RWPE2 (cell line): ENCODE data around the gene ACOX3.

Experiments used
- ATAC-seq: fragments of 200-7000 bp; cut with Tn5 transposase; 3 replicates; pipeline ENCODE4 v1.9.1; 2021; ENCODE audit warnings: low read depth
- DNase-seq: peaks from one replicate; pipeline ENCODE4 v3.0.0-alpha.2; 2020; ENCODE audit warnings: low spot score
- H3K27ac ChIP-seq: fragments of 450-650 bp; 2 replicates; pipeline ENCODE4 v1.5.1; 2017; ENCODE audit warnings: mild to moderate bottlenecking; ENCODE audit not compliant: poor library complexity, severe bottlenecking
- H3K27me3 ChIP-seq: fragments of 250-450 bp; sonication (Bioruptor Pico); 2 replicates; pipeline ENCODE4 v1.5.1; 2021; ENCODE audit warnings: mild to moderate bottlenecking, moderate library complexity; ENCODE audit not compliant: insufficient read depth, poor library complexity, severe bottlenecking
- H3K36me3 ChIP-seq: fragments of 250-450 bp; sonication (Bioruptor Pico); 2 replicates; pipeline ENCODE4 v1.5.1; 2020; ENCODE audit warnings: low read depth, mild to moderate bottlenecking, moderate library complexity
- H3K4me1 ChIP-seq: fragments of 250-450 bp; sonication (Bioruptor Pico); 2 replicates; pipeline ENCODE4 v1.5.1; 2021; ENCODE audit warnings: mild to moderate bottlenecking, moderate library complexity; ENCODE audit not compliant: insufficient read depth, poor library complexity, severe bottlenecking
- H3K4me3 ChIP-seq: fragments of 250-450 bp; sonication (Bioruptor Pico); 2 replicates; pipeline ENCODE4 v1.5.1; 2021; ENCODE audit warnings: mild to moderate bottlenecking, moderate library complexity; ENCODE audit not compliant: severe bottlenecking
- H3K9me3 ChIP-seq: fragments of 250-450 bp; sonication (Bioruptor Pico); 2 replicates; pipeline ENCODE4 v1.5.1; 2021; ENCODE audit warnings: mild to moderate bottlenecking, moderate library complexity; ENCODE audit not compliant: severe bottlenecking
- CTCF ChIP-seq: fragments of 450-650 bp; IDR thresholded peaks from one replicate; pipeline ENCODE4 v1.5.1; 2017; ENCODE audit warnings: mild to moderate bottlenecking, moderate library complexity; ENCODE audit not compliant: poor library complexity, severe bottlenecking

Gene ACOX3

DNA sequence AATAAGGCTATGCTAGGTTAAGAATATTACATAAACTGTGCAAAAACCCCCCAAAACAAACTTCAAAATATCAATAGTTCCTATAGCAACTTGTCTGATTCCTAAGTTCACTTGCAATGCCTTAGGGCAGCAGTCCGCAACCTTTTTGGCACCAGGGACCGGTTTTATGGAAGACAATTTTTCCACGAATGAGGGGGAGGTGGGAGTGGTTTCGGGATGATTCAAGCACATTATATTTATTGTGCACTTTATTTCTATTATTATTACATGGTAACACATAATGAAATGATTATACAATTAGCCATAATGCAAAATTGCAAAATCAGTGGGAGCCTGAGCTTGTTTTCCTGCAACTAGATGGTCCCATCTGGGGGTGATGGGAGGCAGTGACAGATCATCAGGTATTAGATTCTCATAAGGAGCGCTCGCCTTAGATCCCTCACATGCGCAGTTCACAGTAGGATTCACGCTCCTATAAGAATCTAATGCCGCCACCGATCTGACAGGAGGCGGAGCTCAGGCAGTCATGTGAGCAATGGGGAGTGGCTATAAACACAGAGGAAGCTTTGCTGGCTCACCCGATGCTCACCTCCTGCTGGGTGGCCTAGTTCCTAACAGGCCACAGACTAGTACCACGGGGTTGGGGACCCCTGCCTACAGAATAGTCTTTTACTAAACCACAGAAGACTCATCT lies 39.7 kb downstream of the ACOX3 start:
- Histone ChIP-seq H3K9me3 (no peaks in the 10 kb centered on the region), H3K27ac (no peak overlapping the region), H3K4me3 (no peak overlapping the region), H3K27me3 (no peaks in the 10 kb centered on the region), H3K4me1 (no peaks in the 10 kb centered on the region), H3K36me3 (peaks cover 1% of the 10 kb centered on the region; the same call in 1 of the 2 replicates)
- ATAC-seq: no peak
- no peak for DNase-seq
- TF ChIP-seq CTCF: no peak

DNA sequence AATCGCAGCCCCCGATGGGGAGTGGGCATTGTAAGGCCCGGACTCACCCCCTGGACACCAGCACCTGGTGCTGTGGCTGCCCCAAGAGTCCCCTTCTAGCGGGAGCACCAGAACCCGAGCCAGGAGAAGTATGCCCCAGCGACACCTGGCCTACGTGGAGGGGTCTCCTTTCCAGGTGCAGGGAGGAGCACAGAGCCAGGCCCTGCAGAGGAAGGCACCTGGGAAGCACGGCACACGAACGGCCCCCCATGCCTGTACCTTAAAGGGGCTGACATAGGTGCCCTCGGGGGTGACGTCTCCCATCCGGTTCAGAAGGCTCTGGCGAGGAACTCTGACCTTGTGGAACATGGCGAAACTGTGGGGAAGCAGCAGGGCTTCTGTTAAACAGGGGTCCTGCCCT lies 41.2 kb downstream of the ACOX3 start:
- Histone ChIP-seq H3K27me3 (no peaks in the 10 kb centered on the region), H3K4me1 (no peaks in the 10 kb centered on the region), H3K9me3 (no peaks in the 10 kb centered on the region), H3K4me3 (no peak overlapping the region), H3K27ac (no peak overlapping the region), H3K36me3 (peaks cover under 1% of the 10 kb centered on the region)
- TF ChIP-seq CTCF: no peak
- ATAC-seq (no peak), DNase-seq (no peak)

DNA sequence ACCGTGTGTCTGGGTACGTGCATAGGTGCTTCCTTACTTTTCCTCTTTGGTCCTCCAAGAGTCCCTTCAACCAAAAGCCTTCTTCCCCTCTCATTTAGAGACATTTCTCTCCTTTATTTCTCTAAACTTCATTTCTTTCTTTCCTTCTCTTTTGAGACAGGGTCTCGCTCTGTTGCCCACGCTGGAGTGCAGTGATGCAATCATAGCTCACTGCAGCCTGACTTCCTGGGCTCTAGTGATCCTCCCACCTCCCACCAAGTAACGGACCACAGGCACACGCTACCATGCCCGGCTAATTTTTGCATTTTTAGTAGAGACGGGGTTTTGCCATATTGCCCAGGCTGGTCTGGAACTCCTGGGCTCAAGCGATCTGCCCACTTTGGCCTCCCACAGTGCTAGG lies 42.2 kb downstream of the ACOX3 start:
- DNase-seq (no peak), ATAC-seq (no peak)
- no peak for TF ChIP-seq CTCF
- Histone ChIP-seq H3K27ac (no peak overlapping the region), H3K4me3 (no peak overlapping the region), H3K9me3 (no peaks in the 10 kb centered on the region), H3K36me3 (peaks cover 6% of the 10 kb centered on the region), H3K4me1 (peaks cover 6% of the 10 kb centered on the region), H3K27me3 (no peaks in the 10 kb centered on the region)

DNA sequence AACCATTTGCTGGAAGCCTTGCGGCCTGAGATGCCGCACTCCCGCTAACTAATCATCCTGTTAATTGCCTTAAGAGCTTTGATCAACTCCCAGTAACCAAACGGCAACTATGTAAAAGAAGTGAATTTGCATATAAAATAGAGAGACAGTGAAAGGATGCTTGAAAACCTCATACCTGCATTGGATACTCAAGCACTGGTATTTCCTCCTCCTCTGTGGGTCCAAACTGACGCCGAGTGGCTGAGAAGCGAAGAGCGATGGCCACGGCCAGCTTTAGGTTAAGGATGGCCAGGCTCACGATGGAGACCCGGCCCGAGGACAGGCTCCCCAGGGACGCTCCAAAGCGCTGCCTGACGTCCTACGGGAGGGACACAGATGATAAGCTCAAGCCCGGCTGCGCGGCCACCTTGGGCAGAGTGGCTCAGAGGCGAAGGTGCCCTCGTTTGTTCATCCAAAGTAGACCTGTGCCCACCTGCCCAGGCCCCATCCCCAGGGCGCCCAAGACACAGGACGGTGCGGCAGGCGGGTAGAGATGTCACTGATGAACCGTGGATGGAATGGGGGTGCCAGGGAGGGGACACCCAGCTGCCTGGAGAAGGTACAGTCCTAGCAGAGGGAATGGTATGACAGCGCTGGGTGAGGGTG lies 43.6 kb downstream of the ACOX3 start:
- Histone ChIP-seq H3K4me3 (no peak overlapping the region), H3K4me1 (peaks cover 9% of the 10 kb centered on the region)

More for the DNA sequence above, 43.6 kb downstream of the ACOX3 start:
- no peaks in the 10 kb centered on the region for H3K9me3 ChIP-seq
- H3K27me3 ChIP-seq: no peaks in the 10 kb centered on the region
- H3K36me3 ChIP-seq: peaks cover 6% of the 10 kb centered on the region
- ATAC-seq (no peak), DNase-seq (no peak)
- H3K27ac ChIP-seq: no peak overlapping the region
- no peak for TF ChIP-seq CTCF
